Measurements from ENCODE around the gene LRP1B.

GRCh38 chr2:141599721-141600120 lies 531.1 kb downstream of the LRP1B start:
- TF ChIP-seq POLR2AphosphoS5 (IDR thresholded peaks at IDR 0.05; ENCODE audit: low read depth, low read length) (no peak), POLR2A (IDR thresholded peaks at IDR 0.05; ENCODE audit: low read depth, low read length) (no peak), TAF1 (IDR thresholded peaks at IDR 0.05; ENCODE audit: borderline replicate concordance, low read depth, low read length) (no peak)
